Fibroblast of gingiva (primary cell): ENCODE measurements around the gene HAUS5.

ENCODE experiments used
- DNase-seq: peaks from one replicate; pipeline ENCODE4 v3.0.0-alpha.2; 2011; ENCODE audit warnings: low read depth

HAUS5 gene

DNA sequence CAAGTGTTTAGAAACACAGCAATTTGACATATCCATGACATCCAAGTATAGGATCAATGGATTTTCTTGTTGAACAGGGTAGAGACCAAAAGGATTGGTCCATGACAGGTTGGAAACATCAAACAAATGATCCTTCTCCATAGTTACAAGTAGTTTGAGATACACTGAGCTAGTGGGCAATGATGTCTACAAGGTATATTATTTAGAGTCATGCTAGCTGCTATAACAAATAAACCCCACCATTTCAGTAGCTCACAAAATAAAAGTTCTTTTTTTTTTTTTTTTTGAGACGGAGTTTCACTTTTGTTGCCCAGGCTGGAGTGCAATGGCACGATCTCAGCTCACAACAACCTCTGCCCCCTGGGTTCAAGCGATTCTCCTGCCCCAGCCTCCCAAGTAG lies 4.9 kb upstream of the HAUS5 start:
- DNase-seq, result no peak

GRCh38 chr19:35608251-35608650 lies 4.3 kb upstream of the HAUS5 start:
- DNase-seq, result no peak

GRCh38 chr19:35609851-35610353 lies 2.6 kb upstream of the HAUS5 start:
- DNase-seq, result no peak

DNA sequence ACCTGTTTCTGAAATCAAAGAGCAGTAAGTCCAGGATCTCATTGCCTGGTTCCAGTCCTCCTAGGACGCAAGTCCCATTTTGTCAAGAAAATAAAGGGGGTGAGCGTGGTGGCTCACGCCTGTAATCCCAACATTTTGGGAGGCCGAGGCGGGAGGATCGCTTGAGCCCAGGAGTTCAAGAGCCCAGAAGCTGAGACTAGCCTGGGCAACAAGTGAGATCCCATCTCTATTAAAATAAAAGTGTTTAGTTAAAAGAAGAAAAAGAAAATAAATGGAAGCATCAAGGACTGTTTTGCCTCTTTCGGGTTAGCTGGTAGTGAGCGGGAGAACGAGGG lies 344 bp upstream of the HAUS5 start:
- DNase-seq, result no peak

DNA sequence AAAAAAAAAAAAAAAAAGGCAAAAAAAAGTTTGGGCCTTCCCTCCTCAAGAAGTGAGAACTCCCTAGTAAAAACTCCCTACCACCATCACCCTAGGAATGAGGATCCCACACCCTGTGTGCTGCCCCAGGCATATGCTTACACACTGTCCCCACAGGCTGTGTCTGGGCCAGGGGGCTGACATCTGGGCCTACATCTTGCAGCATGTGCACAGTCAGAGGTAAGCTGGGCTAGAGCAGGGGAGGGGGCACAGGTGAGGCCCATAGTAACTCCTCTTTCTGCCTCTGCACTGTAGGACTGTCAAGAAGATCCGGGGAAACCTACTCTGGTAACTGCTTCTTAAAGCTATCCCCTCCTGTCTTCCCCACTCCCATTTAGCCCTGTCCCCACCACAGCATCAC lies 1.0 kb downstream of the HAUS5 start:
- DNase-seq, result no peak

- DNase-seq, result no peak
Observed at GRCh38 chr19:35615036-35615435, 2.5 kb downstream of the HAUS5 start.

DNA sequence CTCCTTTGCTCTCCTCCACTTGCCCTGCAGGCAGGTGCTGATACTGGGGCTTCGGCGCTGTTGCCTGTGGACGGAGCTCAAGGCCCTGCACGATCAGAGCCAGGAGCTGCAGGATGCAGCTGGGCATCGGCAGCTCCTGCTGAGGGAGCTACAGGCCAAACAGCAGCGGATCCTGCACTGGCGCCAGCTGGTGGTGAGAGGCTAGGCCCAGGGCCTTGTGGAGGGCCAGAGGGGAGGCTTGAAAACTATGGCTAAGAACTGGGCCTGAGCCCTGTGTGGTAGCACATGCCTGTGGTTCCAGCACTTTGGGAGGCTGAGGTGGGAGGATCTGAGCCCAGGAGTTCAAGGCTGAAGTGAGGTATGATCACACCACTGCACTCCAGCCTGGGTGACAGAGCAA lies 6.3 kb downstream of the HAUS5 start:
- DNase-seq, result no peak

- DNase-seq, result no peak
Observed at GRCh38 chr19:35619290-35619923, 6.9 kb downstream of the HAUS5 start.

DNA sequence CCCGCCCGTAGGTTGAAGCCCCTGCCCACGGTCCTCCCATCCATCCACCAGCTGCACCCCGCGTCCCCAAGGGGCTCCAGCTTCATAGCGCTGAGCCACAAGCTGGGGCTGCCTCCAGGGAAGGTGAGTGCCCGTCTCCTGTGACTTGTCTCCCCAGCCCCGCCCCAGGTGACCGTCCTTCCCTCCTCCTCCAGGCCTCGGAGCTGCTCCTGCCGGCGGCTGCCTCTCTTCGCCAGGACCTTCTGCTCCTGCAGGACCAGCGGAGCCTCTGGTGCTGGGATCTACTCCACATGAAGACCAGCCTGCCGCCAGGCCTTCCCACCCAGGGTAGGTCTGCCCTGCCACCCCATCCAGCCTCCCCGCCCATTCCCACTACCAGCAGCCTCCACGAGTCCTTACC lies 7.5 kb downstream of the HAUS5 start:
- no peak for DNase-seq

- DNase-seq, result no peak
Observed at GRCh38 chr19:35621708-35622107, 9.2 kb downstream of the HAUS5 start.

GRCh38 chr19:35622750-35623149 lies 10.2 kb downstream of the HAUS5 start:
- DNase-seq, result no peak

- no peak for DNase-seq
Observed at GRCh38 chr19:35623327-35624010, 10.9 kb downstream of the HAUS5 start.

DNA sequence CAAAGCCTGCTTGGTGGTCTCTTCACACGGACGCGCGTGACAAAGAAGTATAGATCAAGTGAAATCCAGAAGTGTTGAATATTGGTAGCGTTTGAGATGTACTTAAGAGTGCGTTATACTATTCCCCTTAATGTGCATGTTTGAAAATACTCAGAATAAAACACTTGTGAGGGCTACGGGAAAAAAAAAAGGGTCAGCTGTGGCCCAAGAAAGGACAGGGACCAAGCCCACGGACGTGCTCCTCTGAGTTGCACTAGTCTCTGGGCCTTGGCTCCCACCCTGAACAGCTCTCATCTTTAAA lies 15.7 kb downstream of the HAUS5 start:
- no peak for DNase-seq

GRCh38 chr19:35628565-35629331 lies 16.2 kb downstream of the HAUS5 start, which contains the start of gene RBM42:
Gene RBM42 (plus strand): TSS chr19:35629036. CDS start chr19:35629154, 118 bp downstream.
- DNase-seq, result peak; percentile 99

DNA sequence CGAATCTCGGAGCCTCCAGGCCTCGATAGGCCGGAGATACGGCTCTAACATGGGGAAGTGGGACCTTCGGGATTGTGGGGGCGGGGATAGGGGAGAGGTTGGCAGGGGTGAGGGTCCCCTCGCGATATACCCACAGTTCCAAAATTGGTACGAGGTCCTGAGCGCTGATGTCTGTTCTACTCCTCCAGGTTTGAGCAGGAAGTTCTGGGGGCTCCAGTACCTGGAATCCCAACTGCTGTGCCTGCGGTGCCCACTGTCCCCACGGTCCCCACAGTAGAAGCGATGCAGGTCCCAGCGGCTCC lies 16.7 kb downstream of the HAUS5 start:
- no peak for DNase-seq

GRCh38 chr19:35633727-35634440 lies 21.3 kb downstream of the HAUS5 start:
- no peak for DNase-seq

- no peak for DNase-seq
Observed at GRCh38 chr19:35636651-35637050, 24.1 kb downstream of the HAUS5 start.

GRCh38 chr19:35637165-35637564 lies 24.6 kb downstream of the HAUS5 start:
- no peak for DNase-seq

GRCh38 chr19:35639321-35639639 lies 26.7 kb downstream of the HAUS5 start:
- no peak for DNase-seq

DNA sequence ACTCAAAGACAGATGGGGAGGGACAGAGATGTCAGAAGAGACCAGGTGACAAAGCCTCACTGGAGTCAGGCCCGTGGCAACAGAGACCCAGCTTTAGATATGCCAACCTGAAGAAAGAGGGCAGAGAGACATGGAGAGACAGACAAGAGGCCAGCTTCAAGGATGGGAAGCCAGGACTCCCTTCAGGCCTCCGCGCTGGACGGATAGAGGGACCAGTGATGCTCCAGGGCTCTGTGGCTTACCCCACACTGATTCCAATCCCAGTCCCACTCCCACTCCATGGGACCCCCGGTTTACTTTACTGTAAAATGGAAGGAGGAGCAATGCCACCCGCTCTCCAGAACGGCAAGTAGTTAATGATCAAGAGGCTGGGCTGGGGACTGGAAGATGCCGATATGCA lies 27.3 kb downstream of the HAUS5 start:
- DNase-seq, result no peak

DNA sequence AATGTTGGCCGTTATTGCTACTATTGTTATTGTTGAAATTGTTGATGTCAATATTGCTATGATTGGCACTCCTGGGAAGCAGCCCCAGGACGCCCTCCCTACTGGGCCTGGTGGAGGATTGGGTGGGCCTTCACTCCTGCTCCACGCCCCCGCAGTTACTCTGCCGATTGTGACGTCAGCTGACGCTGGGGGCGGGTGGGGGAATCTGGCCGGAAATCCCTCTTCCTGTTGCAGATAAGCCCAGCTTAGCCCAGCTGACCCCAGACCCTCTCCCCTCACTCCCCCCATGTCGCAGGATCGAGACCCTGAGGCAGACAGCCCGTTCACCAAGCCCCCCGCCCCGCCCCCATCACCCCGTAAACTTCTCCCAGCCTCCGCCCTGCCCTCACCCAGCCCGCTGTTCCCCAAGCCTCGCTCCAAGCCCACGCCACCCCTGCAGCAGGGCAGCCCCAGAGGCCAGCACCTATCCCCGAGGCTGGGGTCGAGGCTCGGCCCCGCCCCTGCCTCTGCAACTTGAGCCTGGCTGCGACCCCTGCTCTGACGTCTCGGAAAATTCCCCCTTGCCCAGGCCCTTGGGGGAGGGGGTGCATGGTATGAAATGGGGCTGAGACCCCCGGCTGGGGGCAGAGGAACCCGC lies 29.1 kb downstream of the HAUS5 start, which contains the start of gene ETV2:
TSS of gene ETV2 (plus strand) at position 231 of the 637 bp plus-strand sequence. CDS start 716 bp downstream, outside the sequence.
- DNase-seq, result no peak

- no peak for DNase-seq
Observed at GRCh38 chr19:35642312-35642711, 29.8 kb downstream of the HAUS5 start.
